T-helper 2 cell treated with Interferon-gamma antibody and Interleukin-4, amounts not matched to agents 5 μg/mL and 100 μg/mL, for 36 hours (primary cell): ENCODE measurements around the gene ATP10B.
"Not testable (repeated sequence)": the region's sequence is repeated elsewhere in the genome, so short reads cannot be mapped to it uniquely, and the experiment has no call there.

Experiments used
- DNase-seq: peaks from one replicate; pipeline ENCODE4 v3.0.0; 2021; ENCODE audit warnings: low spot score
- H3K27ac Mint-ChIP-seq: one replicate; pipeline ENCODE4 v1.8.0; 2021; ENCODE audit warnings: mild to moderate bottlenecking, mixed read lengths
- H3K27me3 Mint-ChIP-seq: one replicate; pipeline ENCODE4 v1.8.0; 2021; ENCODE audit warnings: low read depth, mixed read lengths
- H3K36me3 Mint-ChIP-seq: one replicate; pipeline ENCODE4 v1.8.0; 2021; ENCODE audit warnings: low read depth, mixed read lengths
- H3K4me1 Mint-ChIP-seq: one replicate; pipeline ENCODE4 v1.8.0; 2021; ENCODE audit warnings: low read depth, mixed read lengths
- H3K4me3 Mint-ChIP-seq: one replicate; pipeline ENCODE4 v1.8.0; 2022; ENCODE audit warnings: mild to moderate bottlenecking, moderate library complexity, mixed read lengths
- H3K9me3 Mint-ChIP-seq: one replicate; pipeline ENCODE4 v1.8.0; 2021; ENCODE audit warnings: mixed read lengths

Gene ATP10B, protein sequence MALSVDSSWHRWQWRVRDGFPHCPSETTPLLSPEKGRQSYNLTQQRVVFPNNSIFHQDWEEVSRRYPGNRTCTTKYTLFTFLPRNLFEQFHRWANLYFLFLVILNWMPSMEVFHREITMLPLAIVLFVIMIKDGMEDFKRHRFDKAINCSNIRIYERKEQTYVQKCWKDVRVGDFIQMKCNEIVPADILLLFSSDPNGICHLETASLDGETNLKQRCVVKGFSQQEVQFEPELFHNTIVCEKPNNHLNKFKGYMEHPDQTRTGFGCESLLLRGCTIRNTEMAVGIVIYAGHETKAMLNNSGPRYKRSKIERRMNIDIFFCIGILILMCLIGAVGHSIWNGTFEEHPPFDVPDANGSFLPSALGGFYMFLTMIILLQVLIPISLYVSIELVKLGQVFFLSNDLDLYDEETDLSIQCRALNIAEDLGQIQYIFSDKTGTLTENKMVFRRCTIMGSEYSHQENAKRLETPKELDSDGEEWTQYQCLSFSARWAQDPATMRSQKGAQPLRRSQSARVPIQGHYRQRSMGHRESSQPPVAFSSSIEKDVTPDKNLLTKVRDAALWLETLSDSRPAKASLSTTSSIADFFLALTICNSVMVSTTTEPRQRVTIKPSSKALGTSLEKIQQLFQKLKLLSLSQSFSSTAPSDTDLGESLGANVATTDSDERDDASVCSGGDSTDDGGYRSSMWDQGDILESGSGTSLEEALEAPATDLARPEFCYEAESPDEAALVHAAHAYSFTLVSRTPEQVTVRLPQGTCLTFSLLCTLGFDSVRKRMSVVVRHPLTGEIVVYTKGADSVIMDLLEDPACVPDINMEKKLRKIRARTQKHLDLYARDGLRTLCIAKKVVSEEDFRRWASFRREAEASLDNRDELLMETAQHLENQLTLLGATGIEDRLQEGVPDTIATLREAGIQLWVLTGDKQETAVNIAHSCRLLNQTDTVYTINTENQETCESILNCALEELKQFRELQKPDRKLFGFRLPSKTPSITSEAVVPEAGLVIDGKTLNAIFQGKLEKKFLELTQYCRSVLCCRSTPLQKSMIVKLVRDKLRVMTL (N-terminal part only)

DNA sequence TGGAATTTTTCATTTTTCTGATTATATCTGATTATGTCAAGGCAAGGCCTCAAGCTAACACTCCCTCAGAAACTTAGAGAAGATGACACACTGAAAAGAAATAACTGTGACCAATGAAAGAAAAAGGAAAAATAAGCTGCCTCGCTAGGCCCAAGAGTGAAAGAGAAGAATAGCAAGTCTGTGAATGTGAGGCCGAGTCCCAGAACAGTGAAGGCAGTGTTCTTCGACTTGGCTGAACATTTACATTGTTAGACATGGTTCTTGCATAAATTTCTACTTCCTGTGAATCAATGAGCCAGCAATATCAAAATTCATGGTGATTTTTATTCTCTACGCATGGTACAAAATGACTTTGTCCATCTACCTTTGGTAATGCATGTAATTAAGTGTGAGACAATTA is at the start of gene ATP10B:
Gene ATP10B, minus strand, starts transcription at position 163 of the 400 bp plus-strand sequence. CDS start 164,137 bp downstream, outside the sequence.
- Mint-ChIP-seq H3K4me3 (no peak within 1 kb of the TSS), H3K27me3 (no peaks in the 10 kb centered on the region), H3K4me1 (no peaks in the 10 kb centered on the region), H3K27ac (no peak within 1 kb of the TSS), H3K36me3 (no peaks in the 10 kb centered on the region), H3K9me3 (no peaks in the 10 kb centered on the region)
- DNase-seq: no peak

DNA sequence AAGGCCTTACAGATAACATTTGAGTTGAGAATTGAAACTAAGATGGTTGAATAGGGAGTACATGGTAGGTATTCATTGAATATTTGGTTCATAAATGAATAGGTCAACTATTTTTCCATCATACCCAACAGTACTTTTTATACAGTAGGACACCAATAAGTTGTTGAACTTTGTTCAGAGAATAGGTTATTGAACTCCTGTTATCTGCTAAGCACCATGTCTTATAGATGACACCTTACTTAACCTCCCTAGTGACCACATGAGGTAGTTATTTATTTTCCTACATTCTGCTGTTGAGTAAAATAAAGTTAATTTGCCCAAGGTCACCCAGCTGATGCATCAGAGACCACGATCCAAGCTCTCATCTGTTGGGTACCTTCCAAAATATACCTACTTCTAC is 49.6 kb upstream of the ATP10B start:
- H3K4me3 Mint-ChIP-seq: no peak overlapping the region
- H3K4me1 Mint-ChIP-seq: no peaks in the 10 kb centered on the region
- DNase-seq: no peak
- no peaks in the 10 kb centered on the region for H3K27me3 Mint-ChIP-seq
- no peak overlapping the region for H3K27ac Mint-ChIP-seq
- H3K36me3 Mint-ChIP-seq: no peaks in the 10 kb centered on the region
- no peaks in the 10 kb centered on the region for H3K9me3 Mint-ChIP-seq

DNA sequence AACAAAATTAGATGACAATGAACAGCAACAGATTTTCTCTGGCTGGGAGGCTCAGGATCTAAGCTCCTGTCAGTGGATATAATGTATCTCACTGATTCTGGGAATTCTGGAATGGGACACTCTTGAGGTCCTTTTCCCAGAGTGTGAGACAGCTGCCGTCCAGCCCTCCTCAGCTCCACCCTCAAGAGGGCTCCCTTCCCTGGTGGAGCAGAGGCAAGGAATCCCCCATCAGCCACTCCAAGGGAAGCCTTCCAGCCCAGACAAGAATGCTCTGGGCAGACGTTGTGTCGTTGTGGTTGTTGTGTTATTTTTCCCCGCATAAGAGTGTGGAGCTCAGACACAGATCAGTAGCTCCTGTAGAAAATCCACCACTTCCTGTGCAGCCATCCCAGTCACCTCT is 47.7 kb upstream of the ATP10B start:
- Mint-ChIP-seq H3K36me3 (no peaks in the 10 kb centered on the region), H3K27ac (no peak overlapping the region), H3K9me3 (no peaks in the 10 kb centered on the region), H3K27me3 (no peaks in the 10 kb centered on the region), H3K4me1 (no peaks in the 10 kb centered on the region), H3K4me3 (no peak overlapping the region)
- DNase-seq: no peak

DNA sequence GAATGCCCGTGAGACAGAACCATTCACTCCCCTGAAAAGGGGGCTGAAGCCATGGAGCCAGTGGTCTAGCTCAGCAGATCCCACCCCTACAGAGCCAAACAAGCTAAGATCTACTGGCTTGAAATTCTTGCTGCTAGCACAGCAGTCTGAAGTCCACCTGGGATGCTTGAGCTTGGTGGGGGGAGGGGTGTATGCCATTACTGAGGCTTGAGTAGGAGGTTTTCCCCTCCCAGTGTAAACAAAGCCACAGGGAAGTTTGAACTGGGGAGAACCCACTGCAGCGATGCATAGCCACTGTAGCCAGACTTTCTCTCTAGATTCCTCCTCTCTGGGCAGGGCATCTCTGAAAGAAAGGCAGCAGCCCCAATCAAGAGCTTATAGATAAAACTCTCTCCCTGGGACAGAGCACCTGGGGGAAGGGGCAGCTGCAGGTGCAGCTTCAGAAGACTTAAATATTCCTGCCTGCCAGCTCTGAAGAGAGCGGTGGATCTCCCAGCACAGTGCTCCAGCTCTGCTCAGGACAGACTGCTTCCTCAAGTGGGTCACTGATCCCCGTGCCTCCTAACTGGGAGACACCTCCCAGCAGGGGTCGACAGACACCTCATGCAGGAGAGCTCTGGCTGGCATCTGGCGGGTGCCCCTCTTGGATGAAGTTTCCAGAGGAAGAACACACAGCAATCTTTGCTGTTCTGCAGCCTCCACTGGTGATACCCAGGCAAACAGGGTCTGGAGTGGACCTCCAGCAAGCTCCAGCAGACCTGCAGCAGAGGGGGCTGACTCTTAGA is 41.4 kb upstream of the ATP10B start:
- not testable (repeated sequence) for H3K9me3 Mint-ChIP-seq, H3K4me1 Mint-ChIP-seq, H3K27me3 Mint-ChIP-seq, H3K36me3 Mint-ChIP-seq, DNase-seq, H3K4me3 Mint-ChIP-seq, H3K27ac Mint-ChIP-seq

DNA sequence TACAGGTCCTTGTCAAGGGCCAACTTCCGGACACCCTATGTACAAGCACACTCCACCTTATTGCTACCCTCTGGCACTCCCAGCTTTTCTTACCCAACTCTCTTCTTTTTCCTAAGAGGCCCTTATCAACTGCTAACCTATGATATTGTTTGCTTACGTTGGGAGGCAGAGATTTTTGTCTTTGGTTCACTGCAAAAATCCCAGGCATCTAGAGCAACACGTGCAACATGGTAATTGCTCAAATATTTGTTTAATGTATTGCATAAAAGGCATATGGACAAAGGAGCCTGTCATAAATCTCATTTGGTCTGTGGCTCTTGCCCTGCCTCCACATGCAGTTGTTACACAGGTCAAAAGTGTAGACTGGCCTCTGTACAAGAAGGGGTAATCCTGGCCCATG is 35.8 kb upstream of the ATP10B start:
- no peaks in the 10 kb centered on the region for H3K36me3 Mint-ChIP-seq
- H3K4me3 Mint-ChIP-seq: no peak overlapping the region
- no peaks in the 10 kb centered on the region for H3K9me3 Mint-ChIP-seq
- DNase-seq: no peak
- no peak overlapping the region for H3K27ac Mint-ChIP-seq
- H3K4me1 Mint-ChIP-seq: no peaks in the 10 kb centered on the region
- no peaks in the 10 kb centered on the region for H3K27me3 Mint-ChIP-seq

DNA sequence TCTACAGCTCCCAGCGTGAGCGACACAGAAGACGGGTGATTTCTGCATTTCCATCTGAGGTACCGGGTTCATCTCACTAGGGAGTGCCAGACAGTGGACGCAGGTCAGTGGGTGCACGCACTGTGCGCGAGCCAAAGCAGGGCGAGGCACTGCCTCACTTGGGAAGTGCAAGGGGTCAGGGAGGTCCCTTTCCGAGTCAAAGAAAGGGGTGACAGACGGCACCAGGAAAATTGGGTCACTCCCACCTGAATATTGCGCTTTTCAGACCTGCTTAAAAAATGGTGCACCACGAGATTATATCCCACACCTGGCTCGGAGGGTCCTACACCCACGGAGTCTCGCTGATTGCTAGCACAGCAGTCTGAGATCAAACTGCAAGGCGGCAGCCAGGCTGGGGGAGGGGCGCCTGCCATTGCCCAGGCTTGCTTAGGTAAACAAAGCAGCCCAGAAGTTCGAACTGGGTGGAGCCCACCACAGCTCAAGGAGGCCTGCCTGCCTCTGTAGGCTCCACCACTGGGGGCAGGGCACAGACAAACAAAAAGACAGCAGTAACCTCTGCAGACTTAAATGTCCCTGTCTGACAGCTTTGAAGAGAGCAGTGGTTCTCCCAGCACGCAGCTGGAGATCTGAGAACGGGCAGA is 21.7 kb upstream of the ATP10B start:
- not testable (repeated sequence) for DNase-seq, H3K9me3 Mint-ChIP-seq, H3K4me1 Mint-ChIP-seq, H3K27me3 Mint-ChIP-seq, H3K36me3 Mint-ChIP-seq, H3K27ac Mint-ChIP-seq, H3K4me3 Mint-ChIP-seq

DNA sequence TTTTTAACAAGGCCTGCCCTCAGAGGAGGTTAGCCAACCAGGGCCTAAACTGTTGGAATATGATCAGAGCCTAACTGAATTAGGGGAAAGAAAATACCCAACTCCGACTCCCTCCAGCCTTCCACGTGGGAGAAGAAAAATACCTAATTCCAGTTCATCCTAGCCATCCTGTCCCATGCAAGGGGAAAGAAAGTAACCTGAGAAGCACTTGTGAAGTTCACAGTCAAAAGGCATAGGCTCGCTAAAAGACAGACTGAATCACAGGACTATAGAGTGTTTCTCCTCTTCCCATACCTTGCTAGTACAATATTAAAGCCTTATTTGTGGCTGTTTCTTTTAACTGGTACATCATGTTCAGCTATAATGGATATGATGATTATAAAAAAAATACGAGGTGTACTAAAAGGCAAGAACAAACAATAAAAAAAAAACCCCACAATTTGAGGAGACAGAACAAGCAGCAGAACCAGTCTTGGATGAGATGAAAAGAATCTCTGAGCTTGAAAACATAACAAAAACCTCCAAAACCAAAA is 18.0 kb upstream of the ATP10B start:
- H3K4me3 Mint-ChIP-seq: no peak overlapping the region

DNA sequence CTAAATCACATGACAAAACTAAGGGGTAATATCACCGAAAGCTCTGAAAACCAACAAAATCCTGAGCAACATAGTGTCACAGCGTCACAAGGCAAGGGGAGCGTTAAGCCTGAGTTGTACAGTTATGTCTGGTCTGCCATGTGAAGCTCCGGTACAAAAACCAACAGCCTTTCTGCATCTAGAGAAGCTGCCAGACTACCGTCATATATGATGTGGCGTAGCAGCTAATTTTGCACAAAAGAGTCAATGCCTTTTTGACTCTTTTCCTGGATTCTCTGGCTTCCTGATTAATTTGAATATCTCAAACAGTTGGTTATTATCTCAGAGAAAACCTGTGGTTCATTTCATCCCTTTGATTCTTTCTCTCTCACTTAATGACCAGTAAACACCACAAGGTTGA is 16.0 kb upstream of the ATP10B start:
- Mint-ChIP-seq H3K4me1 (no peaks in the 10 kb centered on the region), H3K4me3 (no peak overlapping the region), H3K27ac (no peak overlapping the region), H3K9me3 (peaks cover 5% of the 10 kb centered on the region), H3K36me3 (no peaks in the 10 kb centered on the region), H3K27me3 (no peaks in the 10 kb centered on the region)
- no peak for DNase-seq

More for the DNA sequence above, 18.0 kb upstream of the ATP10B start:
- peaks cover 4% of the 10 kb centered on the region for H3K9me3 Mint-ChIP-seq
- no peaks in the 10 kb centered on the region for H3K36me3 Mint-ChIP-seq
- no peaks in the 10 kb centered on the region for H3K27me3 Mint-ChIP-seq
- DNase-seq: no peak
- no peak overlapping the region for H3K27ac Mint-ChIP-seq
- H3K4me1 Mint-ChIP-seq: no peaks in the 10 kb centered on the region

DNA sequence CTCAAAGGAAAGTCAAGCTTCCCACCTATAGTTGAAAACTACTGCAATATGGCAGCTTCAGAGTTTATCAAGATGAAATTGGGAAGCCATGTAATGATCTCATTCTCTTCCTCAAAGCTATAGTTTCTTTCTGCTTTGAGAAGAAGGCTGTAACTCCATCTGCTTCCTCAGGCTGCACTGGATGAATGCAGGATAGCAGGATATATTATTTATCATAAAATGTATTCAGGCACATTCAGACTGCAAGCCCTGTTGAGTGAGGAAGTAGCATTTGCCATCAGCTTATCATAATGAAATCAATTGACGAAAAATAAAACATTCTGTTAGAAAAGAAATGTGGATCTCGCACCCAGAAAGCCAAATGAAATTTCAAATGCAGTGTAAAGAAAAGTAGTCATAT is 560 bp downstream of the ATP10B start:
- no peaks in the 10 kb centered on the region for H3K27me3 Mint-ChIP-seq
- H3K9me3 Mint-ChIP-seq: no peaks in the 10 kb centered on the region
- H3K36me3 Mint-ChIP-seq: no peaks in the 10 kb centered on the region
- H3K27ac Mint-ChIP-seq: no peak overlapping the region
- no peak for DNase-seq
- no peaks in the 10 kb centered on the region for H3K4me1 Mint-ChIP-seq
- H3K4me3 Mint-ChIP-seq: no peak overlapping the region

DNA sequence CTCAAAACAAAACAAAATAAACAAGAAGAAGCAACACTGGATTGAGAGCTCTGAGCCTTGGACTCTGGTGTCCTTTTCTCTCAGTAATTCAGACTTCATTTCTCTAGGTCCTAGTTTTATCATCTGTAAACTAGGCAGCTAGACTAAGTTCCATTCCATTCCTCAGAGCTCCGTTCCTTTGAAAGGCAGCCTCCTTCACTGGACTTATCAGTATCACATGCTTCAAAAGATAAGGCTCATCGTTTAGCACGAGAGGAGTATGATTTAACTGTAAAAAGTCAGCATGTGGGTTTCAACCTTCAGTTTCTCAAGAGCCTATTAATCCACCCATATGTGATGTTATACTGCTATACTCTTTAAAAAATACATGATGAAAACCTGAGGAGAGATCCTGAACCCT is 1.6 kb downstream of the ATP10B start:
- no peak overlapping the region for H3K27ac Mint-ChIP-seq
- H3K4me3 Mint-ChIP-seq: no peak overlapping the region
- H3K36me3 Mint-ChIP-seq: no peaks in the 10 kb centered on the region
- H3K4me1 Mint-ChIP-seq: no peaks in the 10 kb centered on the region
- no peaks in the 10 kb centered on the region for H3K27me3 Mint-ChIP-seq
- no peak for DNase-seq
- no peaks in the 10 kb centered on the region for H3K9me3 Mint-ChIP-seq

DNA sequence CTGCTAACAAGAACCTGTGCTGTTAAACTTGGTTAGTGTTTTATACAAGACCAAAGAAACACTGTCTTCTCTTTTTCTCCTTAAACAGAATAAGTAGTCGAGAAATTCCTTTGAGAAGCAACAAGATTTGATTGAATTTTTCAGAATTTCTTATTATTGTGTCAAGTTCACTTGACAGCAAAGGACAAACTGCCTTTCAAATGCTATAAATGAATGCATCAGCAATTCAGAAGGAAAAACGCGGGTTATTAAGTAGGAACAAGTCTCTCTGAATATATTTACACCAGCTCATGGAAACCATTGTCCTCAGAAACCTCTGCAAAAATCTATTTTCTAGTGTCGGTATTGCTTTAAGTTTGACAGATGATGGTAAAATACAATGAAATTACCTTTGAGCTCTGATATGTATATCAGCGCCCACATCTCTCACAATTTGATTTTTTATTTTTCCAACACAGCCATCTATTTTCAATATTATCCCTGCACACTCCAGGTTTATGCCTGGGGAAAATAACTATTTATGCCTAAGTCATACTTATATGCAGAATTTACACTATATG is 4.4 kb downstream of the ATP10B start:
- no peaks in the 10 kb centered on the region for H3K9me3 Mint-ChIP-seq
- H3K27ac Mint-ChIP-seq: no peak overlapping the region
- H3K4me1 Mint-ChIP-seq: no peaks in the 10 kb centered on the region
- H3K27me3 Mint-ChIP-seq: no peaks in the 10 kb centered on the region
- DNase-seq: no peak
- no peaks in the 10 kb centered on the region for H3K36me3 Mint-ChIP-seq
- no peak overlapping the region for H3K4me3 Mint-ChIP-seq

DNA sequence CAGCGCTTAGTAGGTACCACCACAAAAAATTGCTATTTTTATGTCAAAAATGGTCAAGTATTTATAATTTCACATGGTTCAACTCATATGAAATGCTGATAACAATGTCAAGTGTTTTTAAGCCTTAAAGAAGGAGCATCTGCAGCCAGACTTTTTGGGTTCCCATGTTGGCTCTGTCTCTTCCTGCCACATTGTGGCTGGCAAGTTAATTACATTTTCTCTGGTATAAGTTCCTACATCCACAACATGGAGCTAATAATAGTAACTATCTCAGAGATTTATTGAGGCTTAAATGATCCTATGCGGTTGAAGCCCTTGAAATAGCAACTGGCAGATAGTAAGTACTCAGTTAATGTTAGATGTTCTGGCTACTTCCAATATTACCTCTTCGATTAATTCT is 5.4 kb downstream of the ATP10B start:
- Mint-ChIP-seq H3K36me3 (no peaks in the 10 kb centered on the region), H3K27ac (no peak overlapping the region), H3K4me1 (no peaks in the 10 kb centered on the region), H3K4me3 (no peak overlapping the region), H3K9me3 (no peaks in the 10 kb centered on the region), H3K27me3 (no peaks in the 10 kb centered on the region)
- DNase-seq: no peak

DNA sequence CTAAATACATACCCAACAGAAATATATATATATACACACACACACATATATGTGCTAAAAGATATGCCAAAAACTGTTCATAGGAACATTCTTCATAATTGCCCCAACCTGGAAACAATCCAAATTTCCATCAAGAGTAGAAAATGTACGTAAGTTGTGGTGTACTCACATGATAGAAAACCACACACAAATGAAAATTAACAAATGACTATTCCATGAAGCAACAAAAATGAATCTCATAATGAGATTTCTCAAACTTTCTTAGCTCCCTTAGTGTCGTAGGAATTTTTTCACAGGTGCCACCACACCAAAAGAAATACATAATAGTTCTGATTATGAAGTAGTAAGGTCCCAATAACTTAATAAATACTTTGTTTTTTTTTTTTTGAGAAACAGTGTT is 7.8 kb downstream of the ATP10B start:
- no peaks in the 10 kb centered on the region for H3K4me1 Mint-ChIP-seq
- no peak for DNase-seq
- no peak overlapping the region for H3K27ac Mint-ChIP-seq
- H3K9me3 Mint-ChIP-seq: no peaks in the 10 kb centered on the region
- no peak overlapping the region for H3K4me3 Mint-ChIP-seq
- H3K36me3 Mint-ChIP-seq: no peaks in the 10 kb centered on the region
- H3K27me3 Mint-ChIP-seq: peaks cover 2% of the 10 kb centered on the region
